ENCODE measurements around the gene TNFRSF21.
"Not testable (repeated sequence)": the region's sequence is repeated elsewhere in the genome, so short reads cannot be mapped to it uniquely, and the experiment has no call there.

The TNFRSF21 gene

GRCh38 chr6:47286301-47286700, 23.4 kb downstream of the TNFRSF21 start:
- DNase-seq, result no peak

GRCh38 chr6:47283993-47284392, 25.7 kb downstream of the TNFRSF21 start:
- no peak for DNase-seq

- no peak for DNase-seq
Measured at GRCh38 chr6:47278545-47278944, 31.2 kb downstream of the TNFRSF21 start.

DNA sequence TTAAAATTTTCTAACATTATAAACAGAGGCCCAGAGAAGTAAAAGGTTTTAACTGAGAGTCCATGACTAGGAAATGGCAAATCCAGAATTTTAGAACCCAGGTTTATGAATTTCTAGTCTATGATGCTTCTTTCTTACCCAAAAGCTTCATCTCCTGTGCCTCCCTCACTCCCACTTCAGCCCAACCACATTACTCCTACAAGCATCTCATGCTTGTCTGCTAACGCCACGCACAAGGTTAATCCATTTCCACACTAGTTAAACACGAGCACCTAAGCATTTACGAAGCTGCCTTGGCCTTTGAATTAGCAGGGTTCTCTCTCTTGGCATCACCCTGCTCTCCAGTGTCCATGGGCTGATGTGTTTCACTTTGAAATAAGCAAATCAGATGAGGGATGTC, 32.0 kb downstream of the TNFRSF21 start:
- DNase-seq, result no peak

DNA sequence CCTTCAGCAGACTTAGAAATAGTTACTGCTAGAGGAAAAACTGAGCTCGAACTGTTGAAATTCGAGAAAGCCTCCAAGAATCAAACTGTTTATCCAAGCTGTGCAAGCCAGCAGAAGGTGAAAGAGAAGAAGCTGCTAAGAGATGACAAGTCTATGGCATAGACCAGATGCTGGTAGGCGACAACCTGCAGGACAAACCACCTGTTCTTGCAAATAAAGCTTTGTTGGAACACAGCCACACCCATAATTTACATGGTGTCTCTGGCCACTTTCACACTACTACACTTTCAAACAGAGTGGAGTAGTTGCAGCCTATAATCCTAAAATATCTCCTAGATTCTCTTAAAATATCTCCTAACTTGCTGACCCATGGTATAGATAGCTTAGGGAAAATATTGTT, 33.3 kb downstream of the TNFRSF21 start:
- DNase-seq, result no peak

GRCh38 chr6:47275640-47276039, 34.1 kb downstream of the TNFRSF21 start:
- DNase-seq, result no peak

GRCh38 chr6:47275132-47275531, 34.6 kb downstream of the TNFRSF21 start:
- DNase-seq, result not testable (repeated sequence)

- no peak for DNase-seq
Measured at GRCh38 chr6:47268572-47269187, 41.0 kb downstream of the TNFRSF21 start.

GRCh38 chr6:47267301-47267700, 42.4 kb downstream of the TNFRSF21 start:
- DNase-seq, result no peak

DNA sequence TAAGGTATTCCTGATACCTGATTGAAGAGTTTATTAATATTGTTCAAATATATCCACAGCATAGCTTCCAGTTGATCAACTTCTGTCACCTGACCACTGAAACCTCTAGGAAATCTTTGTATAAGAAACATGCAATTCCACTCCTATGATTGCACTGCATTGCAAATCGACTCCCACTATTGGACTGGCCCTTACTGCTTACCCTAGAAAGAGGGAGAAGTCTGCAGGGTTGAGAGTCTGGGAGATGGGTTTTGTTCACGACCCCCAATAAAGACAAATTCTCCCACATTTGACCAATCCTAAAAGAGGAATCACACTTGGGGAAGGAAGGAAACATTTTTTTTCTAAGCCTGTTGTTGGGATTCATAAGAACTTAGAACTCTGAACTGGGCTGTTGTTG, 43.7 kb downstream of the TNFRSF21 start:
- no peak for DNase-seq

- DNase-seq, result no peak
Measured at GRCh38 chr6:47264775-47265184, 44.9 kb downstream of the TNFRSF21 start.

DNA sequence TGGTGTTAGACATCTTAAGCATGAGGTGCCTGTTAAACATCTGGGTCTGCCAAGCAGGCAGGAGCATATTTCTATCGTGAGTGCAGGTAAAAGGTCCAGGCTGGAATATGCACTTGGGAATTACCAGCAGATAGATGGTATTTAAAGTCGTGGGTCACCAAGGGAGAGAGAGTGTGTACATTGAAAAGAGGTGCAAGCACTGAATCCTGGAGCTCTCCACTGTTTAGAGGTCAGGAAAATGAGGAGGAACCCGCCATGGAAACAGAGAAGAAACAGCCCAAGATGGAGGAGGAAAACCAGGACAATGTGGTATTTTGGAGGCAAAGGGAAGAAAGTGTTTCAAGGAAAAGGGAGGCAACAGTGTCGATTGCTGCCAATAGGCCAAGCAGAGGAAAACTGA, 46.4 kb downstream of the TNFRSF21 start:
- DNase-seq, result no peak

DNA sequence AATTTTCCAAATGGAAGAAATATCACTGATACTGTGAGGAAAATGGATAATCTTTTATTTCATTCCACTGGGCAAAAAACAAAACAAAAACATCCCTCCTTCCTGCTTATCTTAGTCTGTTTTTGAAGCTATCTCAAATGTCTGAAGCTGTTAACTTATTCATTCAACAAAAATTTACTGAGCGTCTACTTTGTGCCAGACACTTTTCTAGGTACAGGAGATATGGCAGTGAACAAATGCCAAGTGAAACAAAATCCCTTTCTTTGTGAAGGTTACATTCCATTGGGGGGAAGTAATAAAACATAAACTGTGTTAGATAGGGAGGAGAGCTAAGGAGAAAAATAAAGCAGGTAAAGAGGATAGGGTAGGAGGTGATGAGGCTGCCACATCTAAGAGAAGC, 47.5 kb downstream of the TNFRSF21 start:
- no peak for DNase-seq

- no peak for DNase-seq
Measured at GRCh38 chr6:47261191-47261590, 48.5 kb downstream of the TNFRSF21 start.

DNA sequence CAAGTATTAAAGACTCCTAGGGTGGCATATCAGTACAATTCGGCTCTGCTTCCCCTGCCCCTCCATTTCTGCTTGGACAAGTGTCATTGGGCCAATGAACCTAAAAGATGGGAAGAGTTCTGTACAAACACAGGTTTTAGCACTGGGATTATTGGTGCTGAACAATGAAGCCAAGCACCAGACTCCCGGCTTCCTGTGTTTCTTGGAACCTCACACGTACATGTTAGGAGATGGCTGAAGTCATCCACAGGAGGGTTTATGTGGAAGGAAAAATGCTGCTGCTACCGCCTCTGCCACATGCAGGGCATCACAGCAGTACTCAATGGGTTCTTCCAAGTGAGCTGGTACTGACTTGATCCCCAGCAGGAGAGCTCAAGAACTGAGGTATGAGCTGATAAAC, 49.7 kb downstream of the TNFRSF21 start:
- no peak for DNase-seq

DNA sequence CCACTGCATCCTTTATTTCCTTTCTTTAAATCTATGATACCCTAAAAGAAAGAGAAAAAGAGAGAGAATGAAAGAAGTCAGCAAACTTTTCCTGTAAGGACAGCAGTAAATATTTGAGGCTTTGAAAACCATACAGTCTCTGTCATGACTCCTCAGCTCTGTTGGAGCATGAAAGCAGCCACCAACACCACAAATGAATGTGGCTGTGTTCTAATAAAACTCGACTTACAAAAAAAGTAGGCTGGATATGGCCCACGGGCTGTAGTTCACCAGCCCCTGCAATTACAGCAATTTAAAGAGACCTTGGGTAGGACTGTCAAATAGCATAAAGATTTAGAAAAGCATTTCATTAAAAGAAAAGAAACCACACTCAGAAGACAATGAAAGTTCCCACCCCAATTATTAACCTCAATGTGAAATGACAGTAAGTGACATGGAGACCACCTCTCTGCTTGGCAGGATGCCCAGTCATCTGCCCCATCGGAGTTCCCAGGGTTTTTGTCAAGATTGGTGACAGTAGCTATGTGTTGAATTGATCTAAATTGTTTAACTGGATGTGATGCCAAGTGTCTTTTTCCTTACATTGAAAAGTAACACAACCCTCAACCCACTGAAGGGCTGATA, 50.9 kb downstream of the TNFRSF21 start:
- DNase-seq, result no peak

DNA sequence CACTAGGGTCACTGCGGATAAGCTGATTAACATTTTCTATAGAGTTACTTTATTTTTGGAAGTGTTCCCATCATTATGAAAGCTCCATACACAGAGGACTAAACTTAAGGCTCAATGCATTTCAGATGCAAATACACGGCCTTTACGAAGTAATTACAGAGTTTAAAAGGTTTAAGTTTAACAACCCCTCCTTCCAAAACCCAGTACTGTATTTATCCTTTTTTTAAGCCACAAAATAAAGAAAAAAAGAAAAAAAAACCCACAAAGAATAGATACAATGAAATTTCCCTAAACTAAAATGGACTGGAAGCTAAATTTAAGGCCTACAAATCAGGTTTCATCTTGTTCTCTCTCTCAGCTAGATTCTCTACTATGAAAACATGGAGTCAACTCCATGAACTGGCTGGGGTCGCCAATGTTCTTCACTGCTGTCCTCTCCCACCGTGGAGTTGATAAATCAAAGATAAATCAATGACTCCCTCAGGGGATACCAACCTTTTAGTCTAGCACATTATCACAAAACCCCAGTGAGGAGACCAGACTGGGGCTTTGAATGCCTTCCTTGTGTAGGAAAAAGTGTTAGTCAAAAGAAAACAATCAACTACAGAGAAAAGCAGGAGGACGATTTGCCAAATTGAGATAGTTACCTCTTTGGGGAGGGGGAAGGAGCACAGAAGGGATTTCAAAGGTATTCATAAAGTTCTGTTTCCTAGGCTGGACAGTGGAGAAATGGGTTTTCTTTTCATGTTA, 52.5 kb downstream of the TNFRSF21 start:
- DNase-seq, result no peak

DNA sequence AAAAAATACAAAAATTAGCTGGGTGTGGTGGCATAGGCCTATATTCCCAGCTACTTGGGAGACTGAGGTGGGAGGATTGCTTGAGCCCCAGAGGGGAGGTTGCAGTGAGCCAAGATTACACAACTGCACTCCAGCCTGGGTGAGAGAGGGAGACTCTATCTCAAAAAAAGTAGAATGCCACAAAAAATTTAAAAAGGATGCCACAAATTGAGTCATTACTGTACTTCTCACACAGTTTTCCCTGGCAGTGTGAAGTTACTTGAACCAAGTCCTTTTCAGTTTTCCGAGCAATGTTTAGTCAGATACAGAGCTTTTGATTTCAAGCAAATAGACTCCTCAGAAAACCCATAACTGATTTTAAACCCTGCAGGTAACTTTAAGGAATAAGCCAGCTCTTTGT, 53.3 kb downstream of the TNFRSF21 start:
- DNase-seq, result no peak

DNA sequence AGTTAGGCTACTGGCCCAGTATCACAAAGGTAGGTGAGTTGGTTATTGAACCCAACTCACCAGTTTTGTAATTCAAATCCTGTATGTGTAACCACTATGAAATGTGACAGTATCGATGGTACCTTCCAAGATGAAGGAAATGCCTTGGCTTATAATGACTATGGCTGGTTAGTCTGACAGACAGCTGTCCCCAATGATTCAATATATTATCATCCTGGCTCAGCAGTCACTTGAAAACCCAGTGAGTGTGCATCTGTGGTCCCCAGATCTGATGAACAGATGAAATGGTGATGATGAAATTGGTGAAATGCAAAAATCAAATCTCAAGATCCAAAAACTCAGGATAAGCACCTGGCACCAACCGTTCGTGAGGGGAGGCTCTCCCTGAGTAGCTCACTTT, 54.8 kb downstream of the TNFRSF21 start:
- DNase-seq, result no peak

GRCh38 chr6:47254051-47254450, 55.7 kb downstream of the TNFRSF21 start:
- DNase-seq, result no peak

DNA sequence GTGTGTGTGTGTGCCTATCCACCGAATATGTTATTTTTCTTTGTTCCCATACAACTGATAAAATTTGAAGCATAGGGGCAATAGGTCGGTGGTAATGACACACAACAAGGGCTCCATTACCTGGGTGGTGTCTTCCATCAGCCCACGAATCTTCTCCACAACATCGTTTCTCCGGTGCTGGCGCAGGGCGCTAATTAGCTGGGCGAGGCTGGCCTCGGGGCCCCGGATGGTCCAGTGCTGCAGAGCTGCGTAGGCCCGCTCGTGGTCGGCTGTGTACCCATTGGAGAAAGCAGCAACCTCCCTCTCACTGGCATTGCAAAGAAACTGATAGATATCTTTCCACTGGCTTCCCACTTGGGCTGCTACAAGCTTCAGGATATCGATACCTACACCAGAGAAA, 56.6 kb downstream of the TNFRSF21 start:
- no peak for DNase-seq

- no peak for DNase-seq
Measured at GRCh38 chr6:47252633-47253032, 57.1 kb downstream of the TNFRSF21 start.

DNA sequence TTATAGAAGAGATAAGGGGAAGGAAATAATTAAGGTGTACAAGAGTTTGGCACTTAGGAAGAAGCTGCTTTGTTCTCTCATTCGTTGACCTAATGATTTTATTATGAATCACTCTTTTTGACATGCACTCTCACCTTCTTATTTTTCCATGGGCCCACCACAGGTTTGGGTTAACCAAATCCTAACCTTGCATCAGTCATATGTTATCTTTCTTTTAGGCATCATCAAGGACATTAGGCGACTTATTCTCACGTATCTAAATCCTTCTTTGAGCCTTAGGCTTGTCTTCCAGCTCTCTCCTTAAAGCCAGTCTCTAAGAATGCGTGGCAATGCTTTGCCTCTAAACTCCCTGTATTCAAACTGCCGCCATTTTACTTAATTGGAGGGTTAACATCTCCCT, 58.3 kb downstream of the TNFRSF21 start:
- no peak for DNase-seq

DNA sequence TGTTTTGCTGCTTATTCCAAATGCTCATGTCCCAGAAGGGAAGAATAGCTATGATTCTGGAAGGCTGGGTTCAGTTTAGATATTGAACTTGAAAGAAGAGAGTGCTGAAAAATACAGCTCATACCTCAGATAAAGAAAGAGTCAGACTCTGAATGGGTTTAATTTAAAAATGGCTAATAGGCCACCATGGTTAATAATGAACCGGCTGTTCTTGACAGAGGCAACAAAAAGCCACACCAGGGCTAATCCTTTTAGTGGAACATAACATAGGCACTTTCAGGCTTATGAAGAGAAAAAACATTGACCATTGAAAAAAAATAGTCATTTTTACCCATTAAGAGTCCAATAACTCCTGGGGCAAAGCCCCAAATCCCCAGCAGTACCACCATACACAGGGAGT, 59.4 kb downstream of the TNFRSF21 start:
- no peak for DNase-seq
